BJ (cell line): ENCODE results near the gene THEMIS2. TPM values are rescaled to one million over a fixed set of nuclear protein-coding genes. Genes with fewer than 3 reads are reported as not detected.

Experiments used
- CTCF ChIA-PET: fragments of 350-600 bp; formaldehyde crosslinking; extraction: SDS; loops from one replicate; lab custom pipeline; 2021; ENCODE audit warnings: antibody characterized with exemption, inconsistent platforms; lab: Yijun Ruan, JAX
- POLR2A ChIA-PET: fragments of 300-600 bp; sonication (Branson Sonifier 250); formaldehyde crosslinking; extraction: SDS; loops from one replicate; lab custom pipeline; 2021; ENCODE audit warnings: antibody characterized with exemption; lab: Charles Lee
- DNase-seq: peaks from one replicate; pipeline ENCODE4 v3.0.0-alpha.2; 2011; ENCODE audit warnings: low read depth
- H3K27me3 ChIP-seq: 2 replicates; pipeline ENCODE4 v1.6.0; 2011; ENCODE audit warnings: low read length; ENCODE audit not compliant: control insufficient read depth, insufficient read depth
- H3K36me3 ChIP-seq: 2 replicates; pipeline ENCODE4 v1.5.1; 2011; ENCODE audit warnings: low read length; ENCODE audit not compliant: control insufficient read depth, insufficient read depth
- H3K4me3 ChIP-seq: 2 replicates; pipeline ENCODE4 v1.5.1; 2011; ENCODE audit warnings: low read depth, mild to moderate bottlenecking, control low read depth, low read length
- polyA plus RNA-seq: library from polyadenylated mRNA; depleted of rRNA; stranded (reverse); fragments of >200 nt; gene quantifications from 2 replicates; pipeline ENCODE4 v1.2.3, GENCODE V29; 2011; rRNA removed
- small RNA-seq: library from RNA; depleted of rRNA; stranded (forward); fragments of <200 nt; gene quantifications from one replicate; pipeline ENCODE3, GENCODE V24; 2012; ENCODE audit warnings: low replicate concordance, low read depth; ENCODE audit not compliant: insufficient read length
- TF ChIP-seq, protein P1 (sequence below): IDR thresholded peaks from 2 replicates; pipeline ENCODE4 v1.5.1; 2011; ENCODE audit warnings: low read depth, mild to moderate bottlenecking, control low read depth, inconsistent platforms, low read length, moderate library complexity; ENCODE audit not compliant: insufficient read depth

The THEMIS2 gene
- polyA plus RNA-seq, 1 experiment: 2.0 TPM

DNA sequence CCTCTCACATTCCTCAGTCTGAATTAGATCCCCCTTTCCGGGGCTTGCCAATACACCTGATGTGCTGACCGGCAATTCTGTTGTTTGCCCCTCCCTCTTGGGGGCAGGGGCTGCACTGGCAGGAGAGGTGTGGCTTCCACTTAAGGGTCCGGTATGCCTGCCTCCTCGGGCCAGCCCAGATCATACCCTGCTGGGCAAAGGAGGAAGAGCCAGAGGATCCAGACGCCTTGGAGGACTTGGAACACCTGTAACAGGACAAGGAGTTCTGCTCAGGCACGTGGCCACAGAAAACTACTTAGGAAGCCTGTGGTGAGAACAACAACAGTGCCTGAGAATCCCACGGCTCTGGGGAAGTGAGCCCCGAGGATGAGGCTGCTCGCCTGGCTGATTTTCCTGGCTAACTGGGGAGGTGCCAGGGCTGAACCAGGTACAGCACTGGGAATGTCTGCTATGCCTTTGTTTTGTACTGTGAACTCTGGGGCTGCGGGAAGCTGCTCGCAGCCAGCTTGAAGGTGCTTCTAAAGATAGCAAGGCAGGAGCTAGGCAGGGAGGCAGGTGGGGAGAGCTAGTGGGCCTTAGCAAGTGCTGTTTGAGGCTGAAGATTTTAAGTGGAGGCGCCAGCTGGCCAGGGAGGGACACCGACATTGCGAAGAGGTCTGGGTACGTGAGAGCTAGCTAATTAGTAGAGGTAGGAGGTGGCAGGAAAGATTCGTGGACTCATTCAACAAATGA is 62.6 kb downstream of the THEMIS2 start, which contains the start of gene SMPDL3B:
Gene SMPDL3B (plus strand): TSS at position 183 of the 732 bp plus-strand sequence. CDS start 184 bp downstream, at position 367.
- Histone ChIP-seq H3K4me3 (no peak within 1 kb of the TSS), H3K36me3 (no peaks in the 10 kb centered on the region), H3K27me3 (peaks cover 3% of the 10 kb centered on the region)
- POLR2A ChIA-PET: no interaction called here
- TF ChIP-seq, protein P1, sequence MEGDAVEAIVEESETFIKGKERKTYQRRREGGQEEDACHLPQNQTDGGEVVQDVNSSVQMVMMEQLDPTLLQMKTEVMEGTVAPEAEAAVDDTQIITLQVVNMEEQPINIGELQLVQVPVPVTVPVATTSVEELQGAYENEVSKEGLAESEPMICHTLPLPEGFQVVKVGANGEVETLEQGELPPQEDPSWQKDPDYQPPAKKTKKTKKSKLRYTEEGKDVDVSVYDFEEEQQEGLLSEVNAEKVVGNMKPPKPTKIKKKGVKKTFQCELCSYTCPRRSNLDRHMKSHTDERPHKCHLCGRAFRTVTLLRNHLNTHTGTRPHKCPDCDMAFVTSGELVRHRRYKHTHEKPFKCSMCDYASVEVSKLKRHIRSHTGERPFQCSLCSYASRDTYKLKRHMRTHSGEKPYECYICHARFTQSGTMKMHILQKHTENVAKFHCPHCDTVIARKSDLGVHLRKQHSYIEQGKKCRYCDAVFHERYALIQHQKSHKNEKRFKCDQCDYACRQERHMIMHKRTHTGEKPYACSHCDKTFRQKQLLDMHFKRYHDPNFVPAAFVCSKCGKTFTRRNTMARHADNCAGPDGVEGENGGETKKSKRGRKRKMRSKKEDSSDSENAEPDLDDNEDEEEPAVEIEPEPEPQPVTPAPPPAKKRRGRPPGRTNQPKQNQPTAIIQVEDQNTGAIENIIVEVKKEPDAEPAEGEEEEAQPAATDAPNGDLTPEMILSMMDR: no peak
- CTCF ChIA-PET: no interaction called here
- no peak for DNase-seq

DNA sequence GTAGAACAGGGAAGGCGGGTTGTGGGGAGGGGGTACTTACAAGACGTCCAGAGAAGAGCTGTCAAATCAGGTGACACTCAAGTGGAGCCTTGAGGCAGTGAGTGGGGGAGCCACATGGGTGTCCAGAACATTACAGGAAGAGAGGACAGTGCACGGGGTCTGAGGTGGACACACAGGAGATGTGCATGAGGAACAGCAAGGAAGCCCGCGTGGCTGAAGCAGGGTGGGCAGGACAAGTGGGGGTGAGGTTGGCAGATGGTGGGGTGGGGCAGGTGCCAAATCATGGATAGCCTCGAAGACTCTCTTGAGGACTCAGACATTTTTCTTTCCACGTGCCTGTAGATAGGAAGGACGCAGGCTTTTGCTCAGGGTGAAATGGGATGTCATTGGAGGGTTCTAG is 63.4 kb downstream of the THEMIS2 start:
- ChIA-PET POLR2A (no interaction called here), CTCF (no interaction called here)
- DNase-seq: no peak
- no peaks in the 10 kb centered on the region for H3K36me3 ChIP-seq
- TF ChIP-seq, protein P1: no peak
- no peak overlapping the region for H3K4me3 ChIP-seq
- peaks cover 3% of the 10 kb centered on the region for H3K27me3 ChIP-seq

Small RNA genes lying within 50 kb of the gene (small RNA-seq; reads per million reads assigned to genes)
- not detected for gene RNU6-1245P
- 166 reads per million, percentile 93 among the genes with 10 or more reads in this experiment for gene SCARNA1

Other genes starting within 250 kb of the THEMIS2 start
- not detected in 2 replicates for gene FGR, start 237.4 kb upstream of the THEMIS2 start, polyA plus RNA-seq
- gene IFI6, start 200.4 kb upstream of the THEMIS2 start, polyA plus RNA-seq: 68.0 and 75.7 TPM in 2 replicates
- 3.9 and 5.7 TPM in 2 replicates for gene FAM76A, start 146.6 kb upstream of the THEMIS2 start, polyA plus RNA-seq
- gene STX12, start 99.3 kb upstream of the THEMIS2 start, polyA plus RNA-seq: 31.2 and 36.4 TPM in 2 replicates
- 54.7 and 59.8 TPM in 2 replicates for gene PPP1R8, start 41.8 kb upstream of the THEMIS2 start, polyA plus RNA-seq
- gene RPA2, start 42.0 kb downstream of the THEMIS2 start, polyA plus RNA-seq: 51.7 and 54.3 TPM in 2 replicates
- 0.21 and 0.34 TPM in 2 replicates for gene SMPDL3B, start 62.5 kb downstream of the THEMIS2 start, polyA plus RNA-seq
- 8.6 and 13.2 TPM in 2 replicates for gene XKR8, start 87.4 kb downstream of the THEMIS2 start, polyA plus RNA-seq
- gene EYA3, start 216.1 kb downstream of the THEMIS2 start, polyA plus RNA-seq: 8.6 and 11.1 TPM in 2 replicates